NB4 (cell line): ENCODE results near the gene FANCI.
A peak's percentile ranks its signal among the peaks of the same experiment; 100 is the strongest.

Source experiments
- DNase-seq: peaks from one replicate; pipeline ENCODE4 v3.0.0; 2010; ENCODE audit warnings: low read depth
- H3K4me3 ChIP-seq: one replicate; pipeline ENCODE4 v1.5.1; 2011; ENCODE audit warnings: mild to moderate bottlenecking, low read depth, low read length, moderate library complexity
- CTCF ChIP-seq: IDR thresholded peaks from one replicate; pipeline ENCODE4 v1.5.1; 2012; ENCODE audit warnings: low read depth, low read length
- MAX ChIP-seq: IDR thresholded peaks from 2 replicates; pipeline ENCODE4 v1.6.1; 2011; ENCODE audit warnings: low read depth, low read length
- MYC ChIP-seq: IDR thresholded peaks from 2 replicates; pipeline ENCODE4 v1.6.1; 2011; ENCODE audit warnings: low read depth, low read length
- POLR2A ChIP-seq: IDR thresholded peaks from 2 replicates; pipeline ENCODE4 v1.6.1; 2011; ENCODE audit warnings: mild to moderate bottlenecking; ENCODE audit not compliant: insufficient read length; ENCODE audit errors: extremely low read depth

The FANCI gene

GRCh38 chr15:89326316-89326715 lies 82.5 kb downstream of the FANCI start:
- DNase-seq, result no peak
- H3K4me3 ChIP-seq, result no peak overlapping the region
- TF ChIP-seq MYC (no peak), MAX (no peak), POLR2A (no peak), CTCF (no peak)

- no peak for DNase-seq
- TF ChIP-seq MAX (no peak), MYC (no peak), POLR2A (no peak), CTCF (no peak)
- H3K4me3 ChIP-seq, result no peak overlapping the region
Observed at GRCh38 chr15:89327113-89327512, 83.3 kb downstream of the FANCI start.

- TF ChIP-seq POLR2A, result no peak
- no peak for TF ChIP-seq CTCF
- no peak for TF ChIP-seq MYC
- no peak for TF ChIP-seq MAX
- no peak for DNase-seq
- H3K4me3 ChIP-seq, result no peak overlapping the region
Observed at GRCh38 chr15:89328398-89329254, 84.8 kb downstream of the FANCI start.

- no peak overlapping the region for H3K4me3 ChIP-seq
- DNase-seq, result no peak
- TF ChIP-seq MYC (no peak), MAX (no peak), POLR2A (no peak), CTCF (no peak)
Observed at GRCh38 chr15:89329329-89330084, 85.7 kb downstream of the FANCI start.

GRCh38 chr15:89330119-89330518 lies 86.3 kb downstream of the FANCI start:
- no peak for DNase-seq
- TF ChIP-seq CTCF (no peak), MAX (no peak), POLR2A (no peak), MYC (no peak)
- H3K4me3 ChIP-seq, result peak overlapping the region; percentile 7
